Liver (tissue), 9 donors: ENCODE results near the gene CHRM1. TPM values are rescaled to one million over a fixed set of nuclear protein-coding genes. Genes with fewer than 3 reads are reported as not detected.

ENCODE experiments used
- DNase-seq: peaks from one replicate; pipeline ENCODE4 v3.0.0-alpha.2; 2017; ENCODE audit warnings: low spot score
- H3K27ac ChIP-seq, 2 donors: one replicate each; pipeline ENCODE4 v1.7.0; 2013; ENCODE audit warnings: inconsistent platforms in 2 of 2, low read length in 2 of 2, control low read depth in 1 of 2, low read depth in 1 of 2, mild to moderate bottlenecking in 1 of 2
- H3K27me3 ChIP-seq, 4 donors: one replicate each; pipeline versions ENCODE4 v1.6.1 to v1.7.0; 2013; ENCODE audit warnings: low read length in 3 of 4, inconsistent platforms in 1 of 4, mild to moderate bottlenecking in 1 of 4, moderate library complexity in 1 of 4; ENCODE audit not compliant: control insufficient read depth in 4 of 4, insufficient read depth in 4 of 4
- H3K36me3 ChIP-seq, 4 donors: one replicate each; pipeline versions ENCODE4 v1.6.1 to v1.7.0; 2013; ENCODE audit warnings: low read length in 3 of 4, mild to moderate bottlenecking in 3 of 4, low read depth in 1 of 4, moderate library complexity in 1 of 4; ENCODE audit not compliant: control insufficient read depth in 4 of 4, insufficient read depth in 3 of 4
- H3K4me1 ChIP-seq, 4 donors: one replicate each; pipeline versions ENCODE4 v1.6.1 to v1.7.0; 2013; ENCODE audit warnings: low read length in 3 of 4, mild to moderate bottlenecking in 3 of 4, moderate library complexity in 1 of 4; ENCODE audit not compliant: control insufficient read depth in 4 of 4, insufficient read depth in 4 of 4
- H3K4me3 ChIP-seq, 3 donors: one replicate each; pipeline versions ENCODE4 v1.6.1 to v1.7.0; 2013; ENCODE audit warnings: low read length in 3 of 3, control low read depth in 1 of 3, low read depth in 1 of 3, mild to moderate bottlenecking in 1 of 3
- H3K9ac ChIP-seq, 2 donors: one replicate each; pipeline ENCODE4 v1.7.0; 2013; ENCODE audit warnings: low read length in 2 of 2, mild to moderate bottlenecking in 2 of 2, moderate library complexity in 2 of 2, control low read depth in 1 of 2, low read depth in 1 of 2
- H3K9me3 ChIP-seq, 4 donors: one replicate each; pipeline versions ENCODE4 v1.6.1 to v1.7.0; 2013; ENCODE audit warnings: low read length in 3 of 4; ENCODE audit not compliant: control insufficient read depth in 4 of 4
- EGR1 ChIP-seq, 2 donors: IDR thresholded peaks; 2 replicates each; pipeline ENCODE4 v1.6.1; 2016 to 2018; ENCODE audit warnings: antibody characterized with exemption in 2 of 2, low read depth in 2 of 2
- FOXA1 ChIP-seq: IDR thresholded peaks from 2 replicates; pipeline ENCODE4 v1.6.1; 2016; ENCODE audit warnings: antibody characterized with exemption
- FOXA2 ChIP-seq: IDR thresholded peaks from 2 replicates; pipeline ENCODE4 v1.6.1; 2016; ENCODE audit warnings: antibody characterized with exemption
- GABPA ChIP-seq, 2 donors: IDR thresholded peaks in 1 of 2; conservative IDR thresholded peaks in 1 of 2; 2 replicates each; pipeline ENCODE4 v1.6.1; 2016; ENCODE audit warnings: antibody characterized with exemption in 2 of 2, mild to moderate bottlenecking in 1 of 2, moderate library complexity in 1 of 2
- HNF4A ChIP-seq, 2 donors: conservative IDR thresholded peaks; 2 replicates each; pipeline ENCODE4 v1.6.1; 2016; ENCODE audit warnings: antibody characterized with exemption in 2 of 2, mild to moderate bottlenecking in 2 of 2
- HNF4G ChIP-seq: IDR thresholded peaks from 2 replicates; pipeline ENCODE4 v1.6.1; 2016; ENCODE audit warnings: antibody characterized with exemption
- JUND ChIP-seq, 2 donors: IDR thresholded peaks; 2 replicates each; pipeline ENCODE4 v1.6.1; 2016; ENCODE audit warnings: antibody characterized with exemption in 2 of 2
- NR2F2 ChIP-seq: IDR thresholded peaks from 2 replicates; pipeline ENCODE4 v1.6.1; 2016; ENCODE audit warnings: antibody characterized with exemption
- RAD21 ChIP-seq, 2 donors: IDR thresholded peaks; 2 replicates each; pipeline ENCODE4 v1.6.1; 2016; ENCODE audit warnings: antibody characterized with exemption in 2 of 2, mild to moderate bottlenecking in 2 of 2
- RXRA ChIP-seq, 2 donors: IDR thresholded peaks; 2 replicates each; pipeline ENCODE4 v1.6.1; 2017 to 2018; ENCODE audit warnings: antibody characterized with exemption in 2 of 2, mild to moderate bottlenecking in 1 of 2
- SP1 ChIP-seq: IDR thresholded peaks from 2 replicates; pipeline ENCODE4 v1.6.1; 2018; ENCODE audit warnings: antibody characterized with exemption, mild to moderate bottlenecking
- TAF1 ChIP-seq: conservative IDR thresholded peaks from 2 replicates; pipeline ENCODE4 v1.6.1; 2016; ENCODE audit warnings: antibody characterized with exemption, mild to moderate bottlenecking
- YY1 ChIP-seq: IDR thresholded peaks from 2 replicates; pipeline ENCODE4 v1.6.1; 2016; ENCODE audit warnings: antibody characterized with exemption, mild to moderate bottlenecking
- WGBS: extraction: QIAGEN DNeasy Blood & Tissue Kit; methylation state at CpG from one replicate; pipeline ENCODE4 v1.1.7; 2013; 5-methylcytosine and 5-hydroxymethylcytosine counted together
- polyA plus RNA-seq, 2 donors: library from polyadenylated mRNA; stranded (reverse) in 1 of 2; unstranded in 1 of 2; fragments of 200-250 nt in 1 of 2; fragments of >200 nt in 1 of 2; fragmentation: Nextera tagmentation in 1 of 2; extraction: Ambion mirVana in 1 of 2; gene quantifications; one replicate each; pipeline versions ENCODE4 v1.2.1 to v1.2.3, GENCODE V29; 2013 to 2015
- total RNA-seq, 2 donors: library from RNA; depleted of rRNA; stranded (reverse); fragments of >200 nt; gene quantifications; one replicate each; pipeline ENCODE4 v1.2.3, GENCODE V29; 2014
- TF ChIP-seq, protein P1 (sequence below): IDR thresholded peaks from 2 replicates; pipeline ENCODE4 v1.6.1; 2016; ENCODE audit warnings: antibody characterized with exemption
- TF ChIP-seq, protein P2 (sequence below): IDR thresholded peaks from 2 replicates; pipeline ENCODE4 v1.6.1; 2016; ENCODE audit warnings: antibody characterized with exemption
- TF ChIP-seq, protein P3 (sequence below): IDR thresholded peaks from 2 replicates; pipeline ENCODE4 v1.6.1; 2016; ENCODE audit warnings: antibody characterized with exemption, mild to moderate bottlenecking
- TF ChIP-seq, protein P4 (sequence below): IDR thresholded peaks from 2 replicates; pipeline ENCODE4 v1.6.1; 2016; ENCODE audit warnings: antibody characterized with exemption
- TF ChIP-seq, protein P5 (sequence below): fragments of 150-350 bp; IDR thresholded peaks from 2 replicates; pipeline ENCODE4 v1.5.1; 2017; ENCODE audit warnings: improper control_type of control experiment, low read depth, low read length; ENCODE audit not compliant: missing input control
- donor health status: healthy.
- donor health status: healthy.
- donor health status: healthy.
- donor health status: healthy.
- donor health status: healthy.

CHRM1 gene
- total and polyA plus RNA-seq, 4 donors, result not detected

DNA sequence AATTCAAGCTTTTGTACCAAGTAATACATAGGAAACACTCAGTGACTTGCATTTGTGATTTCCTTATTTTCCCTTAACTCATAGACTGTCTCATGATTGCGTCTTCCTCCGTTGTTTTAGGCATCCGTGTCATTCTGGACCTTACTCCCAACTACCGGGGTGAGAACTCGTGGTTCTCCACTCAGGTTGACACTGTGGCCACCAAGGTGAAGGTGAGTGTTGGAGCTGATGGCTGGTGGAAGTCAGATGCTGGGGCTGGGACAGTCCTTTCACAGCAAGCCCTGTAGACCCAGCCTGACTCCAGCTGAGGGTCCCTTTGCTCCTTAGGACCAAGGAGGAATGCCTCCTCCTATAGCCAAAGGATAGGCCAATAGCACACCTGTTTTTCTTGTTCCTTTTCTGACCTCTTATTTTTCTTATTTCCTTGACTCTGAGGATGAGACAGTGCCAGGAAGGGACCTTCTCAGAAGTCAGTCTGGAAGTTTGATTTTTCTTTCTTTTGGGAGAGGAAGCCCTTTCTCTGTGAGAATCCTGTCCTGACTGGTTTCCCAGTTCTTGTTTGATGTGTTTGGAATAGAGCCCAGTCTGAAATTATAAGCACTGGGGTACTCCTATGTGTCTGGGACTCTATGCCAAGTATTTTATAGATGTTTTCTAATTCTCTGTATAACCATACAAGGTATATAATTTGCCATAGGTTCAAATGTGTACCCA, 38.2 kb downstream of the CHRM1 start:
- 45% methylated on average over 5 of the region's 5 CpGs for WGBS
- Histone ChIP-seq H3K9me3 (no peaks in the 10 kb centered on the region), H3K27ac (no peak overlapping the region), H3K4me3 (no peak overlapping the region), H3K4me1 (peaks cover 0 to 28% (median 26%) of the 10 kb centered on the region in 4 donors), H3K27me3 (no peaks in the 10 kb centered on the region), H3K36me3 (peaks cover 14 to 48% (median 44%) of the 10 kb centered on the region in 4 donors), H3K9ac (peak overlapping the region; percentile 16 to 97)
- no peak for DNase-seq
- TF ChIP-seq, protein P1, sequence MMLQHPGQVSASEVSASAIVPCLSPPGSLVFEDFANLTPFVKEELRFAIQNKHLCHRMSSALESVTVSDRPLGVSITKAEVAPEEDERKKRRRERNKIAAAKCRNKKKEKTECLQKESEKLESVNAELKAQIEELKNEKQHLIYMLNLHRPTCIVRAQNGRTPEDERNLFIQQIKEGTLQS, result no peak
- TF ChIP-seq RXRA (IDR thresholded peaks at IDR 0.05) (no peak), JUND (IDR thresholded peaks at IDR 0.05) (no peak), FOXA2 (no peak), SP1 (no peak), YY1 (no peak), HNF4G (no peak)
- TF ChIP-seq, protein P2, sequence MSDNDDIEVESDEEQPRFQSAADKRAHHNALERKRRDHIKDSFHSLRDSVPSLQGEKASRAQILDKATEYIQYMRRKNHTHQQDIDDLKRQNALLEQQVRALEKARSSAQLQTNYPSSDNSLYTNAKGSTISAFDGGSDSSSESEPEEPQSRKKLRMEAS, result no peak

DNA sequence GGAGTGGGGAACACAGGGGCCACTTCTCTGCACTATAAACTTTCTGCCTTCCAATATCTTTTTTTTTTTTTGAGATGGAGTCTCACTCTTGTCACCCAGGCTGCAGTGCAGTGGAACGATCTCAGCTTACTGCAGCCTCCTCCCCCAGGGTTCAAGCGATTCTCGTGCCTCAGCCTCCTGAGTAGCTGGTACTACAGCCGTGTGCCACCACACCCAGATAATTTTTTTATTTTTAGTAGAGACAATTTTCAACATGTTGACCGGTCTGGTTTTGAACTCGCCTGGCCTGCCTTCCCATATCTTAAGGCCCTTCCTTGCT, 38.8 kb downstream of the CHRM1 start:
- H3K4me1 ChIP-seq, result peaks cover 0 to 29% (median 27%) of the 10 kb centered on the region in 4 donors
- peaks cover 10 to 46% (median 40%) of the 10 kb centered on the region in 4 donors for H3K36me3 ChIP-seq
- peak overlapping the region in 1 of 2 donors; percentile 97 for H3K9ac ChIP-seq
- TF ChIP-seq, protein P3, sequence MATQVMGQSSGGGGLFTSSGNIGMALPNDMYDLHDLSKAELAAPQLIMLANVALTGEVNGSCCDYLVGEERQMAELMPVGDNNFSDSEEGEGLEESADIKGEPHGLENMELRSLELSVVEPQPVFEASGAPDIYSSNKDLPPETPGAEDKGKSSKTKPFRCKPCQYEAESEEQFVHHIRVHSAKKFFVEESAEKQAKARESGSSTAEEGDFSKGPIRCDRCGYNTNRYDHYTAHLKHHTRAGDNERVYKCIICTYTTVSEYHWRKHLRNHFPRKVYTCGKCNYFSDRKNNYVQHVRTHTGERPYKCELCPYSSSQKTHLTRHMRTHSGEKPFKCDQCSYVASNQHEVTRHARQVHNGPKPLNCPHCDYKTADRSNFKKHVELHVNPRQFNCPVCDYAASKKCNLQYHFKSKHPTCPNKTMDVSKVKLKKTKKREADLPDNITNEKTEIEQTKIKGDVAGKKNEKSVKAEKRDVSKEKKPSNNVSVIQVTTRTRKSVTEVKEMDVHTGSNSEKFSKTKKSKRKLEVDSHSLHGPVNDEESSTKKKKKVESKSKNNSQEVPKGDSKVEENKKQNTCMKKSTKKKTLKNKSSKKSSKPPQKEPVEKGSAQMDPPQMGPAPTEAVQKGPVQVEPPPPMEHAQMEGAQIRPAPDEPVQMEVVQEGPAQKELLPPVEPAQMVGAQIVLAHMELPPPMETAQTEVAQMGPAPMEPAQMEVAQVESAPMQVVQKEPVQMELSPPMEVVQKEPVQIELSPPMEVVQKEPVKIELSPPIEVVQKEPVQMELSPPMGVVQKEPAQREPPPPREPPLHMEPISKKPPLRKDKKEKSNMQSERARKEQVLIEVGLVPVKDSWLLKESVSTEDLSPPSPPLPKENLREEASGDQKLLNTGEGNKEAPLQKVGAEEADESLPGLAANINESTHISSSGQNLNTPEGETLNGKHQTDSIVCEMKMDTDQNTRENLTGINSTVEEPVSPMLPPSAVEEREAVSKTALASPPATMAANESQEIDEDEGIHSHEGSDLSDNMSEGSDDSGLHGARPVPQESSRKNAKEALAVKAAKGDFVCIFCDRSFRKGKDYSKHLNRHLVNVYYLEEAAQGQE, result no peak
- no peak for TF ChIP-seq RAD21 (IDR thresholded peaks at IDR 0.05)
- TF ChIP-seq, protein P4, sequence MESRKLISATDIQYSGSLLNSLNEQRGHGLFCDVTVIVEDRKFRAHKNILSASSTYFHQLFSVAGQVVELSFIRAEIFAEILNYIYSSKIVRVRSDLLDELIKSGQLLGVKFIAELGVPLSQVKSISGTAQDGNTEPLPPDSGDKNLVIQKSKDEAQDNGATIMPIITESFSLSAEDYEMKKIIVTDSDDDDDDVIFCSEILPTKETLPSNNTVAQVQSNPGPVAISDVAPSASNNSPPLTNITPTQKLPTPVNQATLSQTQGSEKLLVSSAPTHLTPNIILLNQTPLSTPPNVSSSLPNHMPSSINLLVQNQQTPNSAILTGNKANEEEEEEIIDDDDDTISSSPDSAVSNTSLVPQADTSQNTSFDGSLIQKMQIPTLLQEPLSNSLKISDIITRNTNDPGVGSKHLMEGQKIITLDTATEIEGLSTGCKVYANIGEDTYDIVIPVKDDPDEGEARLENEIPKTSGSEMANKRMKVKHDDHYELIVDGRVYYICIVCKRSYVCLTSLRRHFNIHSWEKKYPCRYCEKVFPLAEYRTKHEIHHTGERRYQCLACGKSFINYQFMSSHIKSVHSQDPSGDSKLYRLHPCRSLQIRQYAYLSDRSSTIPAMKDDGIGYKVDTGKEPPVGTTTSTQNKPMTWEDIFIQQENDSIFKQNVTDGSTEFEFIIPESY, result no peak
- TF ChIP-seq, protein P2, result no peak
- no peak for TF ChIP-seq HNF4G
- TF ChIP-seq FOXA1, result no peak
- TF ChIP-seq YY1, result no peak
- no peak for TF ChIP-seq GABPA (IDR thresholded peaks at IDR 0.05 in 1 of 2, conservative IDR thresholded peaks at IDR 0.05 in 1 of 2)
- no peak for TF ChIP-seq FOXA2
- no peak for TF ChIP-seq TAF1
- TF ChIP-seq SP1, result no peak
- TF ChIP-seq RXRA (IDR thresholded peaks at IDR 0.05), result no peak
- TF ChIP-seq HNF4A (conservative IDR thresholded peaks at IDR 0.05), result no peak
- no peak for TF ChIP-seq EGR1 (IDR thresholded peaks at IDR 0.05; ENCODE audit: low read depth in 2 of 2)
- TF ChIP-seq, protein P5, sequence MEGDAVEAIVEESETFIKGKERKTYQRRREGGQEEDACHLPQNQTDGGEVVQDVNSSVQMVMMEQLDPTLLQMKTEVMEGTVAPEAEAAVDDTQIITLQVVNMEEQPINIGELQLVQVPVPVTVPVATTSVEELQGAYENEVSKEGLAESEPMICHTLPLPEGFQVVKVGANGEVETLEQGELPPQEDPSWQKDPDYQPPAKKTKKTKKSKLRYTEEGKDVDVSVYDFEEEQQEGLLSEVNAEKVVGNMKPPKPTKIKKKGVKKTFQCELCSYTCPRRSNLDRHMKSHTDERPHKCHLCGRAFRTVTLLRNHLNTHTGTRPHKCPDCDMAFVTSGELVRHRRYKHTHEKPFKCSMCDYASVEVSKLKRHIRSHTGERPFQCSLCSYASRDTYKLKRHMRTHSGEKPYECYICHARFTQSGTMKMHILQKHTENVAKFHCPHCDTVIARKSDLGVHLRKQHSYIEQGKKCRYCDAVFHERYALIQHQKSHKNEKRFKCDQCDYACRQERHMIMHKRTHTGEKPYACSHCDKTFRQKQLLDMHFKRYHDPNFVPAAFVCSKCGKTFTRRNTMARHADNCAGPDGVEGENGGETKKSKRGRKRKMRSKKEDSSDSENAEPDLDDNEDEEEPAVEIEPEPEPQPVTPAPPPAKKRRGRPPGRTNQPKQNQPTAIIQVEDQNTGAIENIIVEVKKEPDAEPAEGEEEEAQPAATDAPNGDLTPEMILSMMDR, result no peak
- TF ChIP-seq JUND (IDR thresholded peaks at IDR 0.05), result no peak
- no peak for TF ChIP-seq NR2F2
- WGBS, result 66% methylated on average over 6 of the region's 6 CpGs
- no peaks in the 10 kb centered on the region for H3K27me3 ChIP-seq
- no peak overlapping the region for H3K27ac ChIP-seq
- no peak for DNase-seq
- peak overlapping the region in 2 of 3 donors; percentile 86 to 88 for H3K4me3 ChIP-seq
- no peaks in the 10 kb centered on the region for H3K9me3 ChIP-seq
